G401.6 (cell line): ENCODE data around the gene ARMC5.
"Not testable (repeated sequence)": the region's sequence is repeated elsewhere in the genome, so short reads cannot be mapped to it uniquely, and the experiment has no call there.

Source experiments
- FAIRE-seq: peaks from 2 replicates; lab custom pipeline; 2012; peaks lifted over from hg19 to GRCh38; lab: Jason Lieb, UNC

ARMC5 gene

DNA sequence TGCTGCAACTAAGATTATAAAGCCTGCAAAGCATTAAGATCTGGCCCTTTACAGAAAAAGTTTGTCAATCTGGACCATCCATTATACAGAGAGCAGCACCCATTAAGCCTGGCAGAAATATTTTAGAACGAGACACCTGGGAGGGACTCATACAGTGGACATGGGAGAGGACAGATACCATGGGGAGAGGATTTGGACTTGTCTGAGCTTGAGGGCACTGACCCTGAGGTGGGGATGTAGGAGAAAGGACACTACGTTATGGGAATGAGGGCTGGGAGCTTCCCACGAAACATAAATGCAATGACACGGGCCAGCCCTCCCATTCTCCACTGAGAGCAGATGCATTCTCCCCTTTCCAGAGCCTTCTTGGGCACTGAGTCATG, 42.7 kb downstream of the ARMC5 start:
- no peak for FAIRE-seq

DNA sequence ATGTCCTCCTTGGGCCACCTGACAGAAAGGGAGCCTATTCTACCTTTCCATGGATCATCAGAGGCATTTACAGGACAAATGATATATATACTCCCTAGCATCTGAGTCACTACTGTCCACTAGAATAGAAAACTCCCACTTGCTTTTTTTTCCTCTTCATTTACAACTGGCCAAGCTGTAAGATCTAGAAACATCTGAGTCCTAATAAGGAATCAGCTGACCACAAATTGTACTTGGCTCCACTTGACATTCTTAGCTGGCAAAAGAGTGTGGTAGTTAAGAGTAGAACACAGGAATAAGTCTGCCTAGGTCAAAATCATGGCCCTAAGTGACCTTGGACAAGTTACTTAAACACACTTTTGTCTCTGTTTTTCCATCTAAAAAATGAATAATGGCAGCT, 43.7 kb downstream of the ARMC5 start:
- no peak for FAIRE-seq

DNA sequence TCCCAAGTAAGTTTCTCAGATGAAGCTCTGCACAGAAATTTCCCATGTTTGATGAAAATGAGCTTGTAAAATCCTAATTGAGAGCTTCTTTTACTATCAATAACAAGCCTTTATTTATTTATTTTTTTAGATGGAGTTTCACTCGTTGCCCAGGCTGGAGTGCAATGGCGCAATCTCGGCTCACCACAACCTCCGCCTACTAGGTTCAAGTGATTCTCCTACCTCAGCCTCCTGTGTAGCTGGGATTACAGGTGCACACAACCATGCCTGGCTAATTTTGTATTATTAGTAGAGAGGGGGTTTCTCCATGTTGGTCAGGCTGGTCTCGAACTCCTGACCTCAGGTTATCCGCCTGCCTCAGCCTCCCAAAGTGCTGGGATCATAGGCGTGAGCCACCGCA, 44.3 kb downstream of the ARMC5 start:
- not testable (repeated sequence) for FAIRE-seq

DNA sequence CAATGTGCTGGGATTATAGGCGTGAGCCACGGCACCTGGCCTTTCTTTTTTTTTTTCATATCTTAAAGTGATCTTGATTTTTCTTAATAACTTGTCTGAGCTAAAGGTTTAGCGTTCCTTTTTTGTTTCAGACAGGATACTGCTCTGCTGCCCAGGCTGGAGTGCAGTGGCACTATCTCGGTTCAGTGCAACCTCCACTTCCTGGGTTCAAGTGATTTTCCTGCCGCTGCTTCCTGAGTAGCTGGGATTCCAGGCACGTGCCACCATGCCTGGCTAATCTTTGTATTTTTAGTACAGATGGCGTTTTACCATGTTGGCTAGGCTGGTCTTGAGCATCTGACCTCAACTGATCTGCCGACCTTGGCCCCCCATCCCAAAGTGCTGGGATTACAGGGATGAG, 44.9 kb downstream of the ARMC5 start:
- FAIRE-seq, result no peak

DNA sequence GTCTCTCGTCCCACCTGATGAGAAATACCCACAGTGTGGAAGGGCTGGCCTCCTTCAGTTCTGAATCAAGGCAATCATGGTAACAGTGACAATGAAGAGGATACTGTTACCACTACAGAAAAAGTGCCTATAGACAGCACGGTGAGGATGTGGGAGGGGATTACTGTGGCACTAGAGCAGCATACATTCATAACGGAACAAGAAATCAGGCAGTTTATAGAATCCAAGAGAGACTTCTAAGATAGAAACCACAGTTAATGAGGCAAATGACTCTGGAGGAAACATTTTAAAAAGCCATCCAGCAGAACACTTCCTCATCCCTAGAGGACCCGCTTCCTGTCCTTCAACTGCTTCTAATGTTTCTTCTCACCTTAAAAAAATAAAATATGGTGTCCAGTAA, 46.2 kb downstream of the ARMC5 start:
- FAIRE-seq, result no peak

DNA sequence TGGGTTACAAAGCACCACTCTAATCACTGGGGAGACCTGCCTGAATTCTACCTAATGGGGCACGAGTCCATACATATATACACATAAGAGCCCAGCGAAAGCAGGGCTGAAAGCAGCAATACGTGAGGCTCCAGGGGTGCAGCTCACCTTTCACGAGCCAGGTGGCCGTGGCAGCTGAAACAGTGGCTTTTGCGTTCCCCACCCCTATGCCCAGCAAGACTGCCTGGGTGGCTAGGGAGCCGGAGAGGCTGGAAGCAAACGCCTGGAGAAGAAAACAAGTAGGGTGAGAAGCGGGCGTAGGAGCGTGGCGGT, 48.3 kb downstream of the ARMC5 start:
- FAIRE-seq, result no peak

DNA sequence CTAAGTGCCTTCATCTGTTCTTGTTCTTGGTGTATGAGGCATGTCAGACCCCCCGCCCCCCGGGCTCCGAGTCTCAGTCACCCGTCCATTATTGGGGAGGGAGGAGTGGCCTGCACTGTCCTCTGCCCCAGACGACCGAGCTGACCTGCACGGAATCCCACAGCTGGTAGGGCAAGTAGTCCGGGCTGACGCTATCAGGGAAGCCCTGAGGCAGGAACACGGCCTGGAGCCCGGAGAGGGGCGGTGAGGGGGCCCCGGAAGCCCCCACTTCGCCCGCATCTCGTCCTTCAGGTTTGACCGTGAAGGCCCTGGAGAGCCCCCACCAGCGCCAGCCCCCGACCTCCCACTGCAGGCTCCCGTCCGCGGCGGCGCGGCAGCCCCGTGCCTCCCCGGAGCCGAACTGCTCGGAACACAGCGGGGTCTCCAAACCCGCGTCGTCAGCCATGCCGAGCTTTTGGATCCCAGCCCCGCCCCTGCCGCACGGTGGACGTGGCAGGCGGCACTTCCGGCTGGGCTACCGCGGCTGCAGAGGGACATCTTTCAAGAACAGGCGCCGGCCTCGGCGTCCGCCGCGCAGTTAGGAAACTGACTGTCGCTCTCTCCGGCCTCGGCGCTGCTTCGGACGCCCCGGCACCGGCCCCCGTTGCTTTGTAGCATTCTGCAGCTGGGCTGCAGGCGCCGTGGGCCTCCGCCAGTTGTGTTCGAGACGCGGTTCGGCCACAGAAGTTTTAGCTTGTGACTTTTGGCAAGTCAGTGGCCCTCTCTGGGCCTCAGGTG, 48.8 kb downstream of the ARMC5 start, which contains the start of gene RUSF1:
TSS of gene RUSF1 (minus strand) at position 463 of the 777 bp plus-strand sequence. CDS start at position 445, 18 bp downstream.
- FAIRE-seq, result no peak

DNA sequence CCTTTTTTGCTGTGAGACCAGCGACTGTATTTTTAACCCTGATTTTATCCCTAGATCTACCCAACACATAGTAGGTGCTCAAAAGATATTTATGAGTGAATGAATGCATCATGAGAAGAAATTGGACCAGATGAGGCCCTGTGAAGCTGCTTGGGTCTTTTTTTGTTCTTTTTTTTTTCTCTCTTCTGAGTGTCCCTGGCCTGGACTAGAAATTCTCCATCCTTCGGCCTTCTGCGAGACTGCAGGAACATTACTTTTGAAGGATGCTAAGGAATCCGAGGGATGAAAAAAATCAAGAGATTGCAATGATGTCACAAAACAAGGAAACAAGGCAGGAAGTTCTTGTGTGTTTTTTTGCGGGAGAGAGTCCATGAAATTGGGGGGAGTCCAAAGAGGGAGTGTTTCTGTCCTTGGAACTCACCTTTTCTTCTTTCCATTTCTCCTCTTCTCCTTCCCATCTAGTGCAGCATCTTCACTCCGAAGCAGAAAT, 49.5 kb downstream of the ARMC5 start:
- no peak for FAIRE-seq

DNA sequence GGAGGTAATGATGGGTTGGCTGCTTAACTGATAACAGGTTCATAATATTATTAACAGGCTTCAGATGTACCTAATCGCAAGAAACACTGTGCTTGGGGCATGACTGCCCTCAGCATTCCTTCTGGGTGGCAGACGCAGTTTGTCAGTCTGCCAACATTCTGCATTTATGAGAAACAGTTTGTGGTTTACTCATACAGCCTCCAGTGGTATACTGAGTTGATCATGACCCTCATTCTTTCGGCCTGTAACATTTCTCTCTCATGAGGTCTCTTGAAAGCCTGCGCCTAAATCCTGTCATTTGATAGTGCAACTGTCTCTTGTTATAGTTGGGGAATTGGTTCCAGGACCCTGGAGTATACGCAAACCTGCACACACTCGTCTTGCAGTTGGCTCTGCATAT, 53.8 kb downstream of the ARMC5 start:
- FAIRE-seq, result no peak

DNA sequence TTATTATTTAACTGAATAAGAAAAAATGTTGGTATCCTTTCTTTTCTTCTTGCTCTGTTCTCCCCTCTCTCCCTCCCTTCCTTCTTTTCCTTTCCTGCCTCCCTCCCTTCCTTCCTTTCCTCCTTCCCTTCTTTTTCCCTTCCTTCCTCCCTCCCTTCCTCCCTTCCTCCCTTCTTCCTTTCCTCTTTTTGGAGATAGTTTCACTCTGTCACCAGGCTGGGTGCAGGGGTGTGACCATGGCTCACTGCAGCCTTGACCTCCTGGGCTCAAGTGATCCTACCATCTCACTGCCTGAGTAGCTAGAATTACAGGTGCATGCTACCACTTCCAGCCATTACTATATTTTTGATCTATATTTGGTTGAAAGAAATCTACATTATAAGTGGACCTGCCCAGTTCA, 54.6 kb downstream of the ARMC5 start:
- no peak for FAIRE-seq
